GM23248 (cell line): Measurements from ENCODE around the gene LRRC75A. TPM values are rescaled to one million over a fixed set of nuclear protein-coding genes. Genes with fewer than 3 reads are reported as not detected.

Source experiments
- DNase-seq: peaks from one replicate; pipeline ENCODE4 v3.0.0-alpha.2; 2015
- H2AFZ ChIP-seq: fragments of 200-600 bp; sonication (generic); 2 replicates; pipeline ENCODE4 v1.6.1; 2016; ENCODE audit warnings: antibody characterized with exemption
- H3F3A ChIP-seq: fragments of 200-600 bp; sonication (generic); 2 replicates; pipeline ENCODE4 v1.6.1; 2016; ENCODE audit warnings: mild to moderate bottlenecking, antibody characterized with exemption, mixed run types; ENCODE audit not compliant: insufficient read depth
- H3K27ac ChIP-seq: fragments of 200-600 bp; sonication (generic); 2 replicates; pipeline ENCODE4 v1.5.1; 2016; ENCODE audit warnings: mild to moderate bottlenecking
- H3K27me3 ChIP-seq: fragments of 200-600 bp; sonication (generic); replicated peaks from 2 replicates; pipeline ENCODE4 v1.6.1; 2016; ENCODE audit warnings: mild to moderate bottlenecking; ENCODE audit not compliant: insufficient read depth
- H3K36me3 ChIP-seq: fragments of 200-600 bp; sonication (generic); 2 replicates; pipeline ENCODE4 v1.6.1; 2016; ENCODE audit warnings: low read depth, mild to moderate bottlenecking
- H3K4me1 ChIP-seq: fragments of 200-600 bp; sonication (generic); 2 replicates; pipeline ENCODE4 v1.6.1; 2016; ENCODE audit warnings: mild to moderate bottlenecking; ENCODE audit not compliant: insufficient read depth
- H3K4me2 ChIP-seq: fragments of 200-600 bp; sonication (generic); one replicate; pipeline ENCODE4 v1.6.1; 2016; ENCODE audit warnings: mild to moderate bottlenecking; ENCODE audit not compliant: unreplicated experiment
- H3K4me3 ChIP-seq: fragments of 200-600 bp; sonication (generic); 2 replicates; pipeline ENCODE4 v1.5.1; 2016; ENCODE audit warnings: mild to moderate bottlenecking
- H3K79me2 ChIP-seq: fragments of 200-600 bp; sonication (generic); 2 replicates; pipeline ENCODE4 v1.6.1; 2016; ENCODE audit warnings: mild to moderate bottlenecking; ENCODE audit not compliant: insufficient read depth
- H3K9ac ChIP-seq: fragments of 200-600 bp; sonication (generic); 2 replicates; pipeline ENCODE4 v1.6.1; 2016; ENCODE audit warnings: mild to moderate bottlenecking
- H3K9me2 ChIP-seq: fragments of 200-600 bp; sonication (generic); 2 replicates; pipeline ENCODE4 v1.6.1; 2016; ENCODE audit warnings: mixed run types, mild to moderate bottlenecking, moderate library complexity; ENCODE audit not compliant: insufficient read depth
- H3K9me3 ChIP-seq: fragments of 200-600 bp; sonication (generic); one replicate; pipeline ENCODE4 v1.6.1; 2017; ENCODE audit warnings: low read depth
- H4K20me1 ChIP-seq: fragments of 200-600 bp; sonication (generic); 2 replicates; pipeline ENCODE4 v1.6.0; 2016; ENCODE audit not compliant: insufficient read depth
- EZH2 ChIP-seq: fragments of 200-600 bp; sonication (generic); IDR thresholded peaks from 2 replicates; pipeline ENCODE4 v1.6.1; 2018; ENCODE audit warnings: antibody characterized with exemption, mild to moderate bottlenecking; ENCODE audit not compliant: insufficient read depth, poor library complexity, severe bottlenecking
- EZH2phosphoT487 ChIP-seq: fragments of 200-600 bp; sonication (generic); IDR thresholded peaks from 2 replicates; pipeline ENCODE4 v1.6.1; 2018; ENCODE audit warnings: antibody characterized with exemption, moderate library complexity, mild to moderate bottlenecking, low read depth; ENCODE audit not compliant: insufficient read depth
- WGBS, 2 experiments: methylation state at CpG; one replicate each; pipeline ENCODE4 v1.1.6; 2015 to 2017; ENCODE audit warnings: low lambda C conversion rate in 2 of 2, low coverage in 1 of 2; ENCODE audit errors: missing lambda C conversion rate in 2 of 2; 5-methylcytosine and 5-hydroxymethylcytosine counted together
- in situ Hi-C: fragments of 300-500 bp; cut with MboI; formaldehyde crosslinking; loops from 2 replicates; pipeline ENCODE4 v1.15.0; 2020
- polyA plus RNA-seq: library from polyadenylated mRNA; unstranded; fragments of >200 nt; fragmentation: Nextera tagmentation; extraction: Ambion mirVana; gene quantifications from 2 replicates; pipeline ENCODE4 v1.2.1, GENCODE V29; 2016
- total RNA-seq: library from RNA; depleted of rRNA; stranded (reverse); fragments of >200 nt; shearing (Covaris generic); gene quantifications from 2 replicates; pipeline ENCODE4 v1.2.3, GENCODE V29; 2014

Gene LRRC75A
- total and polyA plus RNA-seq, 2 experiments from 2014 or later: 0.22 to 0.54 TPM

- no peak for DNase-seq
- Histone ChIP-seq H3K79me2 (no peaks in the 10 kb centered on the region), H3K4me2 (no peak overlapping the region), H3F3A (peaks cover 36% of the 10 kb centered on the region), H2AFZ (no peak overlapping the region), H4K20me1 (no peaks in the 10 kb centered on the region), H3K9me3 (no peaks in the 10 kb centered on the region), H3K36me3 (no peaks in the 10 kb centered on the region), H3K27ac (no peak overlapping the region), H3K27me3 (no peaks in the 10 kb centered on the region), H3K4me3 (no peak overlapping the region), H3K9me2 (no peaks in the 10 kb centered on the region), H3K9ac (no peak overlapping the region), H3K4me1 (peaks cover 34% of the 10 kb centered on the region)
- 93 to 96% methylated on average over 7 of the region's 7 CpGs for WGBS, 2 experiments
- TF ChIP-seq EZH2phosphoT487: no peak
- in situ Hi-C loops: no loop called here
Observed at GRCh38 chr17:16422416-16422815, 69.6 kb downstream of the LRRC75A start.

GRCh38 chr17:16419929-16420271, 72.1 kb downstream of the LRRC75A start:
- no peaks in the 10 kb centered on the region for H3K9me2 ChIP-seq
- no peak overlapping the region for H3K4me3 ChIP-seq
- H3F3A ChIP-seq: peaks cover 36% of the 10 kb centered on the region
- no peak for TF ChIP-seq EZH2phosphoT487
- TF ChIP-seq EZH2: no peak
- H3K27me3 ChIP-seq: no peaks in the 10 kb centered on the region
- in situ Hi-C loops: no loop called here
- H2AFZ ChIP-seq: 0 out of 2 replicates have a peak overlapping the region, but pooled peaks have one; percentile 2
- WGBS, 2 experiments: 16 to 18% methylated on average over 10 of the region's 10 CpGs
- H3K27ac ChIP-seq: peak overlapping the region; percentile 91
- no peaks in the 10 kb centered on the region for H3K36me3 ChIP-seq
- peak overlapping the region; percentile 59 for H3K9ac ChIP-seq
- DNase-seq: peak; percentile 83
- peaks cover 36% of the 10 kb centered on the region for H3K4me1 ChIP-seq
- peak overlapping the region; percentile 79 for H3K4me2 ChIP-seq
- no peaks in the 10 kb centered on the region for H3K79me2 ChIP-seq
- no peaks in the 10 kb centered on the region for H3K9me3 ChIP-seq
- no peaks in the 10 kb centered on the region for H4K20me1 ChIP-seq

GRCh38 chr17:16419074-16419928, 72.7 kb downstream of the LRRC75A start:
- peak; percentile 95 for DNase-seq
- H3K9me2 ChIP-seq: no peaks in the 10 kb centered on the region
- no peak overlapping the region for H2AFZ ChIP-seq
- WGBS, 2 experiments: 10 to 12% methylated on average over 8 of the region's 8 CpGs
- peak overlapping the region; percentile 91 for H3K27ac ChIP-seq
- H3K4me3 ChIP-seq: peak overlapping the region; percentile 50
- no peaks in the 10 kb centered on the region for H3K27me3 ChIP-seq
- H3K4me1 ChIP-seq: peaks cover 36% of the 10 kb centered on the region
- no peaks in the 10 kb centered on the region for H3K36me3 ChIP-seq
- H3K4me2 ChIP-seq: peak overlapping the region; percentile 79
- H3K9me3 ChIP-seq: no peaks in the 10 kb centered on the region
- no peaks in the 10 kb centered on the region for H3K79me2 ChIP-seq
- peak overlapping the region; percentile 59 for H3K9ac ChIP-seq
- no peaks in the 10 kb centered on the region for H4K20me1 ChIP-seq
- in situ Hi-C loops: no loop called here
- H3F3A ChIP-seq: peaks cover 36% of the 10 kb centered on the region
- TF ChIP-seq EZH2phosphoT487: no peak
- TF ChIP-seq EZH2: no peak

GRCh38 chr17:16418685-16419068, 73.3 kb downstream of the LRRC75A start:
- H3K9me2 ChIP-seq: no peaks in the 10 kb centered on the region
- H3K4me2 ChIP-seq: peak overlapping the region; percentile 79
- no peaks in the 10 kb centered on the region for H4K20me1 ChIP-seq
- peaks cover 36% of the 10 kb centered on the region for H3K4me1 ChIP-seq
- in situ Hi-C loops: no loop called here
- no peak overlapping the region for H3K4me3 ChIP-seq
- H3K27me3 ChIP-seq: no peaks in the 10 kb centered on the region
- 42 to 90% methylated on average over 1 to 2 of the region's 2 CpGs for WGBS, 2 experiments
- H3F3A ChIP-seq: peaks cover 36% of the 10 kb centered on the region
- H3K27ac ChIP-seq: peak overlapping the region; percentile 91
- DNase-seq: peak; percentile 41
- H3K36me3 ChIP-seq: no peaks in the 10 kb centered on the region
- H3K9me3 ChIP-seq: no peaks in the 10 kb centered on the region
- no peak overlapping the region for H2AFZ ChIP-seq
- H3K79me2 ChIP-seq: no peaks in the 10 kb centered on the region
- no peak for TF ChIP-seq EZH2phosphoT487
- no peak for TF ChIP-seq EZH2
- 0 out of 2 replicates have a peak overlapping the region, but pooled peaks have one; percentile 3 for H3K9ac ChIP-seq
